PC-9 (cell line): ENCODE data around the gene CD53.

Source experiments
- EZH2 ChIP-seq: fragments of 200-600 bp; sonication (generic); IDR thresholded peaks from 2 replicates; pipeline ENCODE4 v1.8.0; 2017; ENCODE audit warnings: antibody characterized with exemption, low read depth
- TF ChIP-seq, protein P1 (sequence below): fragments of 200-600 bp; sonication (generic); conservative IDR thresholded peaks from 2 replicates; pipeline ENCODE4 v1.6.1; 2017; ENCODE audit warnings: mixed run types, antibody characterized with exemption, mild to moderate bottlenecking, moderate library complexity

DNA sequence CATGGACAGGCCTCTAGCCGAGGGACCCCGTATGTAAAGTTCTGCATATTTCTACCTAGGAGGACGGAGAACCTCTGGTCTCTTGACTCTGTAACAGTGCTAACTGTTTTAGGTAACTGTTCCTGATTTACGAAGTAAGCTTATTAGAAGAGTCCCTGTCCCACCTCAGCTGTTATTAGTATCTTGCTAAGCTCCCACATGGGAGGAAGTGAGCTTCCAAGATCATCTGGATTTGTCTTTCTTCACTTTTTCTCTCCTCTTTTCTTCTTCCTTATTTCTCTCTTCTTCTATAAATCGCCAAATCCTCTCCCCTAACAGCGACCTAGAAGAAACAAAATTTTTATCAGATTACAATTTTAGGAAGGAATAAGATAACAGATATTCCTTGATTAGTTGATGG lies 4.4 kb downstream of the CD53 start:
- TF ChIP-seq, protein P1, sequence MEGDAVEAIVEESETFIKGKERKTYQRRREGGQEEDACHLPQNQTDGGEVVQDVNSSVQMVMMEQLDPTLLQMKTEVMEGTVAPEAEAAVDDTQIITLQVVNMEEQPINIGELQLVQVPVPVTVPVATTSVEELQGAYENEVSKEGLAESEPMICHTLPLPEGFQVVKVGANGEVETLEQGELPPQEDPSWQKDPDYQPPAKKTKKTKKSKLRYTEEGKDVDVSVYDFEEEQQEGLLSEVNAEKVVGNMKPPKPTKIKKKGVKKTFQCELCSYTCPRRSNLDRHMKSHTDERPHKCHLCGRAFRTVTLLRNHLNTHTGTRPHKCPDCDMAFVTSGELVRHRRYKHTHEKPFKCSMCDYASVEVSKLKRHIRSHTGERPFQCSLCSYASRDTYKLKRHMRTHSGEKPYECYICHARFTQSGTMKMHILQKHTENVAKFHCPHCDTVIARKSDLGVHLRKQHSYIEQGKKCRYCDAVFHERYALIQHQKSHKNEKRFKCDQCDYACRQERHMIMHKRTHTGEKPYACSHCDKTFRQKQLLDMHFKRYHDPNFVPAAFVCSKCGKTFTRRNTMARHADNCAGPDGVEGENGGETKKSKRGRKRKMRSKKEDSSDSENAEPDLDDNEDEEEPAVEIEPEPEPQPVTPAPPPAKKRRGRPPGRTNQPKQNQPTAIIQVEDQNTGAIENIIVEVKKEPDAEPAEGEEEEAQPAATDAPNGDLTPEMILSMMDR: no peak
- no peak for TF ChIP-seq EZH2
